Measurements from ENCODE around the gene TYMS. TPM values are rescaled to one million over a fixed set of nuclear protein-coding genes. Genes with fewer than 3 reads are reported as not detected.

Gene TYMS
- total and polyA plus RNA-seq, 9 of the 15 experiments (the other 6 are each of a cell fraction or from before 2014, with no cell fraction given): 69.1 to 409 (median 175) TPM

- intact Hi-C loops (cut with micrococcal nuclease) (no loop called here), in situ Hi-C loops (cut with MboI) (no loop called here)
- Histone ChIP-seq H2AFZ (ENCODE audit: low read depth, low read length) (no peak overlapping the region), H3K27me3 (ENCODE audit: control insufficient read depth in 2 of 2, insufficient read depth in 2 of 2, low read length in 2 of 2) (no peaks in the 10 kb centered on the region), H3K36me3 (ENCODE audit: control insufficient read depth, insufficient read depth, low read length) (peaks cover 18% of the 10 kb centered on the region), H3K79me2 (ENCODE audit: control insufficient read depth, insufficient read depth, low read length) (peaks cover 58% of the 10 kb centered on the region), H3K9me1 (ENCODE audit: control insufficient read depth, insufficient read depth, low read length) (no peaks in the 10 kb centered on the region), H3K4me3 (peak overlapping the region; percentile 93; the same call in 1 of the 2 replicates), H3K27ac (ENCODE audit: extremely low read depth, low read depth, low read length) (no peak overlapping the region), H3K4me1 (replicated peaks in 1 of 2; ENCODE audit: control insufficient read depth in 2 of 2, insufficient read depth in 2 of 2, low read length in 2 of 2) (peaks cover 30 to 32% of the 10 kb centered on the region in 2 experiments), H3K9me3 (replicated peaks; ENCODE audit: control insufficient read depth, insufficient read depth, low read depth, low read length) (peaks cover 6% of the 10 kb centered on the region; the same call in 1 of the 2 replicates), H4K20me1 (replicated peaks; ENCODE audit: control insufficient read depth, insufficient read depth, low read length) (no peaks in the 10 kb centered on the region), H3K9ac (ENCODE audit: insufficient read depth in 1 of 2, low read depth in 2 of 2, low read length in 2 of 2) (peak overlapping the region in 1 of 2 experiments; percentile 90; a peak in 1 of 4 replicates), H3K4me2 (ENCODE audit: insufficient read depth, low read length) (peak overlapping the region; percentile 71)
- FAIRE-seq (no peak), ATAC-seq (no peak), DNase-seq (ENCODE audit: extremely low read depth in 1 of 4, low spot score in 3 of 4) (peak in 1 of 4 experiments; percentile 6)
- BruUV-seq (replicated peaks): TSS peak; percentile 53
- CTCF ChIA-PET (ENCODE audit: low intra/inter-chr PET ratio): interaction anchor here (0.6 kb wide), 1 partner anchor 97 kb away, joined by 6 read pairs; no protein-coding TSS in a partner anchor
- POLR2A ChIA-PET: interaction anchor here (1.2 to 2.2 kb wide), 2 partner anchors 13 to 24 kb away, joined by 3 to 10 read pairs; no protein-coding TSS in a partner anchor
- WGBS (ENCODE audit: insufficient coverage, low coverage, missing lambda C conversion rate): 40% methylated on average over 6 of the region's 6 CpGs
- TF ChIP-seq POLR3A (IDR thresholded peaks at IDR 0.05; ENCODE audit: borderline replicate concordance, extremely low read depth, insufficient read depth, insufficient read length) (no peak), ZNF316 (IDR thresholded peaks at IDR 0.05) (no peak), GATAD2A (IDR thresholded peaks at IDR 0.05) (no peak), ZNF764 (CRISPR knock-in tag; IDR thresholded peaks at IDR 0.05; ENCODE audit: low read depth) (no peak), PBX2 (CRISPR knock-in tag; IDR thresholded peaks at IDR 0.05; ENCODE audit: low read depth) (no peak), PBX2 (tag; conservative IDR thresholded peaks at IDR 0.05; ENCODE audit: low read depth) (no peak), SREBF1 (IDR thresholded peaks at IDR 0.05; ENCODE audit: borderline replicate concordance, low read depth, low read length) (no peak), CC2D1A (IDR thresholded peaks at IDR 0.05) (no peak), FOXK2 (conservative IDR thresholded peaks at IDR 0.05 in 1 of 2, IDR thresholded peaks at IDR 0.05 in 1 of 2; ENCODE audit: low read depth in 2 of 2) (no peak), CAMTA2 (CRISPR knock-in tag; conservative IDR thresholded peaks at IDR 0.05) (no peak), HCFC1 (IDR thresholded peaks at IDR 0.05; ENCODE audit: low read depth, low read length) (no peak), NCOA2 (IDR thresholded peaks at IDR 0.05; ENCODE audit: partially characterized antibody in 2 of 2) (no peak), ZNF175 (CRISPR knock-in tag; IDR thresholded peaks at IDR 0.05; ENCODE audit: low read depth) (no peak), ZFP1 (CRISPR knock-in tag; IDR thresholded peaks at IDR 0.05) (no peak), HOMEZ (CRISPR knock-in tag; IDR thresholded peaks at IDR 0.05) (no peak), MLX (CRISPR knock-in tag; conservative IDR thresholded peaks at IDR 0.05) (no peak), POLR2H (tag; IDR thresholded peaks at IDR 0.05; ENCODE audit: low read depth) (no peak)
- TF ChIP-seq, protein P1, sequence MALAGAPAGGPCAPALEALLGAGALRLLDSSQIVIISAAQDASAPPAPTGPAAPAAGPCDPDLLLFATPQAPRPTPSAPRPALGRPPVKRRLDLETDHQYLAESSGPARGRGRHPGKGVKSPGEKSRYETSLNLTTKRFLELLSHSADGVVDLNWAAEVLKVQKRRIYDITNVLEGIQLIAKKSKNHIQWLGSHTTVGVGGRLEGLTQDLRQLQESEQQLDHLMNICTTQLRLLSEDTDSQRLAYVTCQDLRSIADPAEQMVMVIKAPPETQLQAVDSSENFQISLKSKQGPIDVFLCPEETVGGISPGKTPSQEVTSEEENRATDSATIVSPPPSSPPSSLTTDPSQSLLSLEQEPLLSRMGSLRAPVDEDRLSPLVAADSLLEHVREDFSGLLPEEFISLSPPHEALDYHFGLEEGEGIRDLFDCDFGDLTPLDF (CRISPR knock-in tag; IDR thresholded peaks at IDR 0.05): no peak
Measured at GRCh38 chr18:655445-655844, 2.0 kb upstream of the TYMS start.
